GM23338 (cell line): ENCODE data around the gene TMPRSS6. TPM values are rescaled to one million over a fixed set of nuclear protein-coding genes. Genes with fewer than 3 reads are reported as not detected.

Experiments
- ATAC-seq: fragments of 200-7000 bp; cut with Tn5 transposase; 3 replicates; pipeline ENCODE4 v1.9.1; 2020
- DNase-seq: peaks from one replicate; pipeline ENCODE4 v3.0.0-alpha.2; 2015; ENCODE audit warnings: low spot score
- H2AFZ ChIP-seq: fragments of 200-600 bp; sonication (generic); 2 replicates; pipeline ENCODE4 v1.8.0; 2016; ENCODE audit warnings: antibody characterized with exemption, mild to moderate bottlenecking, moderate library complexity
- H3F3A ChIP-seq: fragments of 200-600 bp; sonication (generic); replicated peaks from 2 replicates; pipeline ENCODE4 v1.8.0; 2017; ENCODE audit warnings: antibody characterized with exemption, mixed run types, low read depth
- H3K27ac ChIP-seq: fragments of 200-600 bp; sonication (generic); 2 replicates; pipeline ENCODE4 v1.6.1; 2016; ENCODE audit warnings: low read depth
- H3K27me3 ChIP-seq: fragments of 200-600 bp; sonication (generic); 2 replicates; pipeline ENCODE4 v1.8.0; 2016; ENCODE audit warnings: mild to moderate bottlenecking, mixed run types, moderate library complexity; ENCODE audit not compliant: insufficient read depth
- H3K36me3 ChIP-seq: fragments of 200-600 bp; sonication (generic); 2 replicates; pipeline ENCODE4 v1.8.0; 2016; ENCODE audit warnings: mild to moderate bottlenecking; ENCODE audit not compliant: insufficient read depth
- H3K4me1 ChIP-seq: fragments of 200-600 bp; sonication (generic); 2 replicates; pipeline ENCODE4 v1.8.0; 2016; ENCODE audit warnings: mild to moderate bottlenecking, moderate library complexity; ENCODE audit not compliant: insufficient read depth
- H3K4me2 ChIP-seq: fragments of 200-600 bp; sonication (generic); 2 replicates; pipeline ENCODE4 v1.7.1; 2017; ENCODE audit warnings: mixed run types
- H3K4me3 ChIP-seq: fragments of 200-600 bp; sonication (generic); 2 replicates; pipeline ENCODE4 v1.6.1; 2016; ENCODE audit warnings: mixed run types
- H3K79me2 ChIP-seq: fragments of 200-600 bp; sonication (generic); replicated peaks from 2 replicates; pipeline ENCODE4 v1.8.0; 2017; ENCODE audit warnings: mild to moderate bottlenecking; ENCODE audit not compliant: insufficient read depth
- H3K9me2 ChIP-seq: fragments of 200-600 bp; sonication (generic); 2 replicates; pipeline ENCODE4 v1.8.0; 2017; ENCODE audit not compliant: insufficient read depth
- H4K20me1 ChIP-seq: fragments of 200-600 bp; sonication (generic); replicated peaks from 2 replicates; pipeline ENCODE4 v1.8.0; 2017; ENCODE audit warnings: mild to moderate bottlenecking; ENCODE audit not compliant: insufficient read depth
- H3K27ac Mint-ChIP-seq: 2 replicates; pipeline ENCODE4 v1.8.0; 2020; ENCODE audit warnings: inconsistent platforms, mild to moderate bottlenecking, moderate library complexity, mixed read lengths
- H3K27me3 Mint-ChIP-seq: 3 replicates; pipeline ENCODE4 v1.8.0; 2022; ENCODE audit warnings: low read depth, mild to moderate bottlenecking, moderate library complexity, mixed read lengths, inconsistent platforms; ENCODE audit not compliant: insufficient read depth, poor library complexity
- H3K36me3 Mint-ChIP-seq: 3 replicates; pipeline ENCODE4 v1.8.0; 2021; ENCODE audit warnings: low read depth, mild to moderate bottlenecking, inconsistent platforms, moderate library complexity, mixed read lengths
- H3K4me1 Mint-ChIP-seq: 3 replicates; pipeline ENCODE4 v1.8.0; 2020; ENCODE audit warnings: mild to moderate bottlenecking, inconsistent platforms, mixed read lengths
- H3K4me3 Mint-ChIP-seq: 3 replicates; pipeline ENCODE4 v1.8.0; 2021; ENCODE audit warnings: moderate library complexity, mild to moderate bottlenecking, inconsistent platforms, mixed read lengths
- H3K9me3 Mint-ChIP-seq: 3 replicates; pipeline ENCODE4 v1.8.0; 2020; ENCODE audit warnings: moderate library complexity, mild to moderate bottlenecking, inconsistent platforms, mixed read lengths
- CREB1 ChIP-seq: fragments of 250-450 bp; sonication (Bioruptor Pico); IDR thresholded peaks from 2 replicates; pipeline ENCODE4 v1.5.0; 2020; ENCODE audit warnings: low read depth, mild to moderate bottlenecking, moderate library complexity
- EZH2 ChIP-seq: fragments of 200-600 bp; sonication (generic); IDR thresholded peaks from one replicate; pipeline ENCODE4 v1.8.0; 2017; ENCODE audit warnings: antibody characterized with exemption, mild to moderate bottlenecking, low read depth; ENCODE audit not compliant: unreplicated experiment
- EZH2phosphoT487 ChIP-seq: fragments of 200-600 bp; sonication (generic); IDR thresholded peaks from one replicate; pipeline ENCODE4 v1.8.1; 2018; ENCODE audit warnings: antibody characterized with exemption; ENCODE audit not compliant: unreplicated experiment
- JUNB ChIP-seq: IDR thresholded peaks from one replicate; pipeline ENCODE4 v1.6.1; 2016; ENCODE audit warnings: antibody characterized with exemption; ENCODE audit not compliant: unreplicated experiment
- NANOG ChIP-seq: IDR thresholded peaks from 2 replicates; pipeline ENCODE4 v1.6.1; 2016; ENCODE audit warnings: antibody characterized with exemption, borderline replicate concordance
- POLR2AphosphoS5 ChIP-seq: IDR thresholded peaks from 2 replicates; pipeline ENCODE4 v1.6.1; 2016; ENCODE audit warnings: antibody characterized with exemption, low read depth
- REST ChIP-seq: IDR thresholded peaks from one replicate; pipeline ENCODE4 v1.6.1; 2018; ENCODE audit warnings: antibody characterized with exemption; ENCODE audit not compliant: unreplicated experiment
- STAT1 ChIP-seq: IDR thresholded peaks from one replicate; pipeline ENCODE4 v1.6.1; 2016; ENCODE audit warnings: antibody characterized with exemption; ENCODE audit not compliant: unreplicated experiment
- ZNF114 ChIP-seq: fragments of 250-450 bp; sonication (Bioruptor Pico); IDR thresholded peaks from 2 replicates; pipeline ENCODE4 v1.5.0; 2020; ENCODE audit warnings: mild to moderate bottlenecking, moderate library complexity
- ZNF331 ChIP-seq: fragments of 250-450 bp; sonication (Bioruptor Pico); IDR thresholded peaks from 2 replicates; pipeline ENCODE4 v1.5.0; 2020; ENCODE audit warnings: low read depth, mild to moderate bottlenecking, moderate library complexity
- polyA plus RNA-seq: library from polyadenylated mRNA; unstranded; fragments of >200 nt; fragmentation: Nextera tagmentation; extraction: Ambion mirVana; gene quantifications from 2 replicates; pipeline ENCODE4 v1.2.1, GENCODE V29; 2016
- total RNA-seq: library from RNA; depleted of rRNA; stranded (reverse); fragments of >200 nt; shearing (Covaris generic); gene quantifications from 2 replicates; pipeline ENCODE4 v1.2.3, GENCODE V29; 2014
- TF ChIP-seq, protein P1 (sequence below): IDR thresholded peaks from 2 replicates; pipeline ENCODE4 v1.6.1; 2016; ENCODE audit warnings: antibody characterized with exemption
- TF ChIP-seq, protein P2 (sequence below): fragments of 250-450 bp; sonication (Bioruptor Pico); IDR thresholded peaks from 2 replicates; pipeline ENCODE4 v1.5.0; 2020; ENCODE audit warnings: mild to moderate bottlenecking, moderate library complexity
- TF ChIP-seq, protein P3 (sequence below), 2 experiments: fragments of 200-600 bp in 1 of 2; sonication (generic) in 1 of 2; conservative IDR thresholded peaks; 2 replicates each; pipeline versions ENCODE4 v1.5.1 to v1.6.1; 2016 to 2017; ENCODE audit warnings: antibody characterized with exemption in 2 of 2, low read depth in 2 of 2, mild to moderate bottlenecking in 2 of 2, moderate library complexity in 1 of 2

TMPRSS6 gene
- total and polyA plus RNA-seq, 2 experiments from 2014 or later = 0.13 TPM; not detected in 1

DNA sequence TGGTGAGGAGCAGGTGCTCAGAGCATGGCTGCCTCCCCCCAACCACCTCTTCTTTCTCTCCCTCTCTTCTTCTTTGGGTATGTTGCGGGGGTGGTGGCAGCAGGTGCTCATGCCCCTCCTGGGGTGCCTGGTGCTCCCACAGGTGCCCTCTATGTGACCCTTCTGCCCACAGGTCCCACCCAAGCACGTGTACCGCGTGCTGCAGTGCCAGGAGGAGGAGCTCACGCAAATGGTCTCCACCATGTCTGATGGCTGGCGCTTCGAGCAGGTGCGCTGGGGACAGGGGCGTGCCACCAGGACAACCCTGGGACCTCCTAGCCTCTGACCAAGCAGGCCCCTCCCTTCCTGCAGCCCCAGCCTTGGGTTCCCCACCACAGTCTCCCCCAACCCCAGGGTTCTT, 52.3 kb downstream of the TMPRSS6 start:
- no peaks in the 10 kb centered on the region for H3K27me3 ChIP-seq
- H3K9me2 ChIP-seq = no peaks in the 10 kb centered on the region
- no peak overlapping the region for H3K4me3 ChIP-seq
- TF ChIP-seq, protein P1, sequence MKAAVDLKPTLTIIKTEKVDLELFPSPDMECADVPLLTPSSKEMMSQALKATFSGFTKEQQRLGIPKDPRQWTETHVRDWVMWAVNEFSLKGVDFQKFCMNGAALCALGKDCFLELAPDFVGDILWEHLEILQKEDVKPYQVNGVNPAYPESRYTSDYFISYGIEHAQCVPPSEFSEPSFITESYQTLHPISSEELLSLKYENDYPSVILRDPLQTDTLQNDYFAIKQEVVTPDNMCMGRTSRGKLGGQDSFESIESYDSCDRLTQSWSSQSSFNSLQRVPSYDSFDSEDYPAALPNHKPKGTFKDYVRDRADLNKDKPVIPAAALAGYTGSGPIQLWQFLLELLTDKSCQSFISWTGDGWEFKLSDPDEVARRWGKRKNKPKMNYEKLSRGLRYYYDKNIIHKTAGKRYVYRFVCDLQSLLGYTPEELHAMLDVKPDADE = no peak
- TF ChIP-seq ZNF114 (CRISPR knock-in tag) = no peak
- no peak for TF ChIP-seq NANOG
- no peak for TF ChIP-seq JUNB
- TF ChIP-seq EZH2 = no peak
- TF ChIP-seq, protein P2, sequence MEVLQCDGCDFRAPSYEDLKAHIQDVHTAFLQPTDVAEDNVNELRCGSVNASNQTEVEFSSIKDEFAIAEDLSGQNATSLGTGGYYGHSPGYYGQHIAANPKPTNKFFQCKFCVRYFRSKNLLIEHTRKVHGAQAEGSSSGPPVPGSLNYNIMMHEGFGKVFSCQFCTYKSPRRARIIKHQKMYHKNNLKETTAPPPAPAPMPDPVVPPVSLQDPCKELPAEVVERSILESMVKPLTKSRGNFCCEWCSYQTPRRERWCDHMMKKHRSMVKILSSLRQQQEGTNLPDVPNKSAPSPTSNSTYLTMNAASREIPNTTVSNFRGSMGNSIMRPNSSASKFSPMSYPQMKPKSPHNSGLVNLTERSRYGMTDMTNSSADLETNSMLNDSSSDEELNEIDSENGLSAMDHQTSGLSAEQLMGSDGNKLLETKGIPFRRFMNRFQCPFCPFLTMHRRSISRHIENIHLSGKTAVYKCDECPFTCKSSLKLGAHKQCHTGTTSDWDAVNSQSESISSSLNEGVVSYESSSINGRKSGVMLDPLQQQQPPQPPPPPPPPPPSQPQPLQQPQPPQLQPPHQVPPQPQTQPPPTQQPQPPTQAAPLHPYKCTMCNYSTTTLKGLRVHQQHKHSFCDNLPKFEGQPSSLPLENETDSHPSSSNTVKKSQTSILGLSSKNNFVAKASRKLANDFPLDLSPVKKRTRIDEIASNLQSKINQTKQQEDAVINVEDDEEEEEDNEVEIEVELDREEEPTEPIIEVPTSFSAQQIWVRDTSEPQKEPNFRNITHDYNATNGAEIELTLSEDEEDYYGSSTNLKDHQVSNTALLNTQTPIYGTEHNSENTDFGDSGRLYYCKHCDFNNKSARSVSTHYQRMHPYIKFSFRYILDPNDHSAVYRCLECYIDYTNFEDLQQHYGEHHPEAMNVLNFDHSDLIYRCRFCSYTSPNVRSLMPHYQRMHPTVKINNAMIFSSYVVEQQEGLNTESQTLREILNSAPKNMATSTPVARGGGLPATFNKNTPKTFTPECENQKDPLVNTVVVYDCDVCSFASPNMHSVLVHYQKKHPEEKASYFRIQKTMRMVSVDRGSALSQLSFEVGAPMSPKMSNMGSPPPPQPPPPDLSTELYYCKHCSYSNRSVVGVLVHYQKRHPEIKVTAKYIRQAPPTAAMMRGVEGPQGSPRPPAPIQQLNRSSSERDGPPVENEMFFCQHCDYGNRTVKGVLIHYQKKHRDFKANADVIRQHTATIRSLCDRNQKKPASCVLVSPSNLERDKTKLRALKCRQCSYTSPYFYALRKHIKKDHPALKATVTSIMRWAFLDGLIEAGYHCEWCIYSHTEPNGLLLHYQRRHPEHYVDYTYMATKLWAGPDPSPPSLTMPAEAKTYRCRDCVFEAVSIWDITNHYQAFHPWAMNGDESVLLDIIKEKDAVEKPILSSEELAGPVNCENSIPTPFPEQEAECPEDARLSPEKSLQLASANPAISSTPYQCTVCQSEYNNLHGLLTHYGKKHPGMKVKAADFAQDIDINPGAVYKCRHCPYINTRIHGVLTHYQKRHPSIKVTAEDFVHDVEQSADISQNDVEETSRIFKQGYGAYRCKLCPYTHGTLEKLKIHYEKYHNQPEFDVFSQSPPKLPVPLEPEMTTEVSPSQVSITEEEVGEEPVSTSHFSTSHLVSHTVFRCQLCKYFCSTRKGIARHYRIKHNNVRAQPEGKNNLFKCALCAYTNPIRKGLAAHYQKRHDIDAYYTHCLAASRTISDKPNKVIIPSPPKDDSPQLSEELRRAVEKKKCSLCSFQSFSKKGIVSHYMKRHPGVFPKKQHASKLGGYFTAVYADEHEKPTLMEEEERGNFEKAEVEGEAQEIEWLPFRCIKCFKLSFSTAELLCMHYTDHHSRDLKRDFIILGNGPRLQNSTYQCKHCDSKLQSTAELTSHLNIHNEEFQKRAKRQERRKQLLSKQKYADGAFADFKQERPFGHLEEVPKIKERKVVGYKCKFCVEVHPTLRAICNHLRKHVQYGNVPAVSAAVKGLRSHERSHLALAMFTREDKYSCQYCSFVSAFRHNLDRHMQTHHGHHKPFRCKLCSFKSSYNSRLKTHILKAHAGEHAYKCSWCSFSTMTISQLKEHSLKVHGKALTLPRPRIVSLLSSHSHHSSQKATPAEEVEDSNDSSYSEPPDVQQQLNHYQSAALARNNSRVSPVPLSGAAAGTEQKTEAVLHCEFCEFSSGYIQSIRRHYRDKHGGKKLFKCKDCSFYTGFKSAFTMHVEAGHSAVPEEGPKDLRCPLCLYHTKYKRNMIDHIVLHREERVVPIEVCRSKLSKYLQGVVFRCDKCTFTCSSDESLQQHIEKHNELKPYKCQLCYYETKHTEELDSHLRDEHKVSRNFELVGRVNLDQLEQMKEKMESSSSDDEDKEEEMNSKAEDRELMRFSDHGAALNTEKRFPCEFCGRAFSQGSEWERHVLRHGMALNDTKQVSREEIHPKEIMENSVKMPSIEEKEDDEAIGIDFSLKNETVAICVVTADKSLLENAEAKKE = no peak
- no peak for TF ChIP-seq EZH2phosphoT487
- no peak for TF ChIP-seq STAT1
- TF ChIP-seq, protein P3, sequence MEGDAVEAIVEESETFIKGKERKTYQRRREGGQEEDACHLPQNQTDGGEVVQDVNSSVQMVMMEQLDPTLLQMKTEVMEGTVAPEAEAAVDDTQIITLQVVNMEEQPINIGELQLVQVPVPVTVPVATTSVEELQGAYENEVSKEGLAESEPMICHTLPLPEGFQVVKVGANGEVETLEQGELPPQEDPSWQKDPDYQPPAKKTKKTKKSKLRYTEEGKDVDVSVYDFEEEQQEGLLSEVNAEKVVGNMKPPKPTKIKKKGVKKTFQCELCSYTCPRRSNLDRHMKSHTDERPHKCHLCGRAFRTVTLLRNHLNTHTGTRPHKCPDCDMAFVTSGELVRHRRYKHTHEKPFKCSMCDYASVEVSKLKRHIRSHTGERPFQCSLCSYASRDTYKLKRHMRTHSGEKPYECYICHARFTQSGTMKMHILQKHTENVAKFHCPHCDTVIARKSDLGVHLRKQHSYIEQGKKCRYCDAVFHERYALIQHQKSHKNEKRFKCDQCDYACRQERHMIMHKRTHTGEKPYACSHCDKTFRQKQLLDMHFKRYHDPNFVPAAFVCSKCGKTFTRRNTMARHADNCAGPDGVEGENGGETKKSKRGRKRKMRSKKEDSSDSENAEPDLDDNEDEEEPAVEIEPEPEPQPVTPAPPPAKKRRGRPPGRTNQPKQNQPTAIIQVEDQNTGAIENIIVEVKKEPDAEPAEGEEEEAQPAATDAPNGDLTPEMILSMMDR (conservative IDR thresholded peaks at IDR 0.05; ENCODE audit: low read depth in 2 of 2) = no peak
- no peak for TF ChIP-seq CREB1
- TF ChIP-seq REST = no peak
- TF ChIP-seq POLR2AphosphoS5 = no peak
- TF ChIP-seq ZNF331 (CRISPR knock-in tag) = no peak
- Mint-ChIP-seq H3K9me3 (no peaks in the 10 kb centered on the region), H3K27me3 (peaks cover 6% of the 10 kb centered on the region), H3K36me3 (peaks cover 14% of the 10 kb centered on the region; the same call in 2 of the 3 replicates), H3K4me3 (no peak overlapping the region), H3K4me1 (peaks cover 14% of the 10 kb centered on the region), H3K27ac (no peak overlapping the region)
- no peaks in the 10 kb centered on the region for H3F3A ChIP-seq
- DNase-seq = no peak
- no peak overlapping the region for H2AFZ ChIP-seq
- no peaks in the 10 kb centered on the region for H3K79me2 ChIP-seq
- H3K4me1 ChIP-seq = peaks cover 8% of the 10 kb centered on the region; the same call in 1 of the 2 replicates
- H3K36me3 ChIP-seq = no peaks in the 10 kb centered on the region; the same call in 1 of the 2 replicates
- H3K4me2 ChIP-seq = no peak overlapping the region
- H3K27ac ChIP-seq = no peak overlapping the region
- H4K20me1 ChIP-seq = 0 out of 2 replicates have a peak, but pooled peaks cover 8% of the 10 kb centered on the region
- ATAC-seq = no peak
